Trophoblast cell (in vitro differentiated cells and primary cell): ENCODE results near the gene FXYD3.

Source experiments
- DNase-seq, 2 donors: peaks; one replicate each; pipeline ENCODE4 v3.0.0-alpha.2; 2016
- H2AFZ ChIP-seq: 2 replicates; pipeline ENCODE4 v1.6.1; 2013; ENCODE audit warnings: low read length, moderate library complexity, mild to moderate bottlenecking; ENCODE audit not compliant: insufficient read depth, poor library complexity
- H2AK5ac ChIP-seq: 2 replicates; pipeline ENCODE4 v1.6.1; 2013; ENCODE audit warnings: mild to moderate bottlenecking, low read length
- H2BK120ac ChIP-seq: 2 replicates; pipeline ENCODE4 v1.6.1; 2013; ENCODE audit warnings: low read length, mild to moderate bottlenecking, moderate library complexity; ENCODE audit not compliant: insufficient read depth, poor library complexity
- H2BK12ac ChIP-seq: 2 replicates; pipeline ENCODE4 v1.6.1; 2013; ENCODE audit warnings: mild to moderate bottlenecking, low read length, moderate library complexity
- H2BK5ac ChIP-seq: 2 replicates; pipeline ENCODE4 v1.6.1; 2013; ENCODE audit warnings: low read length, low read depth, moderate library complexity, mild to moderate bottlenecking; ENCODE audit not compliant: poor library complexity
- H3K14ac ChIP-seq: 2 replicates; pipeline ENCODE4 v1.6.1; 2013; ENCODE audit warnings: mild to moderate bottlenecking, low read length
- H3K18ac ChIP-seq: 2 replicates; pipeline ENCODE4 v1.6.1; 2013; ENCODE audit warnings: mild to moderate bottlenecking, low read length
- H3K23ac ChIP-seq: 2 replicates; pipeline ENCODE4 v1.6.1; 2013; ENCODE audit warnings: low read length
- H3K27ac ChIP-seq: 2 replicates; pipeline ENCODE4 v1.5.1; 2013; ENCODE audit warnings: low read depth, mild to moderate bottlenecking, inconsistent platforms, low read length, moderate library complexity
- H3K27me3 ChIP-seq: 2 replicates; pipeline ENCODE4 v1.6.1; 2013; ENCODE audit warnings: inconsistent platforms, mild to moderate bottlenecking, low read length, moderate library complexity; ENCODE audit not compliant: insufficient read depth
- H3K36me3 ChIP-seq, 2 experiments: 1 replicate in 1 of 2; 2 replicates in 1 of 2; pipeline ENCODE4 v1.6.1; 2013; ENCODE audit warnings: low read length in 2 of 2, mild to moderate bottlenecking in 2 of 2, moderate library complexity in 1 of 2; ENCODE audit not compliant: insufficient read depth in 2 of 2, control insufficient read depth in 1 of 2
- H3K4ac ChIP-seq: 2 replicates; pipeline ENCODE4 v1.6.1; 2013; ENCODE audit warnings: low read depth, mild to moderate bottlenecking, low read length, moderate library complexity
- H3K4me1 ChIP-seq, 2 experiments: 1 replicate in 1 of 2; 2 replicates in 1 of 2; pipeline ENCODE4 v1.6.1; 2013; ENCODE audit warnings: low read length in 2 of 2, mild to moderate bottlenecking in 2 of 2, moderate library complexity in 1 of 2; ENCODE audit not compliant: insufficient read depth in 2 of 2, control insufficient read depth in 1 of 2
- H3K4me2 ChIP-seq: 2 replicates; pipeline ENCODE4 v1.6.1; 2013; ENCODE audit warnings: inconsistent platforms, mild to moderate bottlenecking, low read length, moderate library complexity
- H3K4me3 ChIP-seq: 2 replicates; pipeline ENCODE4 v1.5.1; 2013; ENCODE audit warnings: mild to moderate bottlenecking, low read depth, low read length, inconsistent platforms
- H3K79me1 ChIP-seq: one replicate; pipeline ENCODE4 v1.6.1; 2013; ENCODE audit warnings: low read length
- H3K79me2 ChIP-seq: 2 replicates; pipeline ENCODE4 v1.6.1; 2013; ENCODE audit warnings: low read length, mild to moderate bottlenecking; ENCODE audit not compliant: control insufficient read depth, insufficient read depth, poor library complexity
- H3K9ac ChIP-seq: 2 replicates; pipeline ENCODE4 v1.6.1; 2013; ENCODE audit warnings: mild to moderate bottlenecking, low read length
- H3K9me3 ChIP-seq: 2 replicates; pipeline ENCODE4 v1.6.1; 2013; ENCODE audit warnings: low read depth, mild to moderate bottlenecking, control low read depth, inconsistent platforms, low read length; ENCODE audit not compliant: insufficient read depth
- H4K12ac ChIP-seq: 2 replicates; pipeline ENCODE4 v1.6.1; 2013; ENCODE audit warnings: low read depth, mild to moderate bottlenecking, low read length, moderate library complexity
- H4K8ac ChIP-seq: 2 replicates; pipeline ENCODE4 v1.6.1; 2013; ENCODE audit warnings: low read depth, mild to moderate bottlenecking, low read length, moderate library complexity
- H4K91ac ChIP-seq: one replicate; pipeline ENCODE4 v1.6.1; 2013; ENCODE audit warnings: low read depth, mild to moderate bottlenecking, low read length, moderate library complexity
- WGBS: extraction: QIAGEN DNeasy Blood & Tissue Kit; methylation state at CpG from one replicate; pipeline ENCODE4 v1.1.7; 2013; ENCODE audit warnings: missing lambda C conversion rate; ENCODE audit not compliant: insufficient read length, insufficient coverage; ENCODE audit errors: extremely low coverage; 5-methylcytosine and 5-hydroxymethylcytosine counted together

The FXYD3 gene

DNA sequence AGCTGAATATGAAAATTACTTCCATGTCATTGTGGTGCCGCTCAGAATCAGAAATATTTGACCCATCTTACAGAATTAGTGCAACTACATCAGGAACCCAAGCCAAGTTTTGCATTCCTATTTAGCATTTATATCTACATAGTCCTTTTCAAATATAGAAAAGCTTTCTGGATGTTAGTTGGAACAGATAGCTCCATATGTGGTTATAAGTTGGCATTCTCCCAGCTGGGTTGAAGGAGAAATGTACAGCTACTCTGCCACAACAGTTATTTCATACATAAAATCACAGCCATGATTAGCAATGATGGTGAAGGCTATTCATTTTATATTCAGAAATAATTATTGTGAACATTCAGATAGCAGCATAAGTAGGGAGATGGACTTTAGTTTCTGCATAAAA is 45.9 kb upstream of the FXYD3 start:
- Histone ChIP-seq H3K4me3 (no peak overlapping the region), H2BK12ac (no peak overlapping the region), H3K14ac (no peak overlapping the region), H2BK5ac (no peak overlapping the region), H4K12ac (no peak overlapping the region), H4K91ac (no peak overlapping the region), H3K27me3 (no peaks in the 10 kb centered on the region), H3K4me2 (no peak overlapping the region), H2AK5ac (no peak overlapping the region), H3K4ac (no peak overlapping the region), H3K18ac (no peak overlapping the region), H2BK120ac (no peak overlapping the region), H3K9me3 (peaks cover 2% of the 10 kb centered on the region), H3K4me1 (peaks cover 7 to 8% of the 10 kb centered on the region in 2 experiments), H2AFZ (no peak overlapping the region), H3K23ac (no peak overlapping the region), H3K36me3 (no peaks in the 10 kb centered on the region), H4K8ac (no peak overlapping the region), H3K9ac (no peak overlapping the region), H3K79me1 (no peaks in the 10 kb centered on the region), H3K27ac (no peak overlapping the region), H3K79me2 (no peaks in the 10 kb centered on the region)
- WGBS: no CpG with 5 or more reads among the region's 1 CpG
- DNase-seq: no peak

DNA sequence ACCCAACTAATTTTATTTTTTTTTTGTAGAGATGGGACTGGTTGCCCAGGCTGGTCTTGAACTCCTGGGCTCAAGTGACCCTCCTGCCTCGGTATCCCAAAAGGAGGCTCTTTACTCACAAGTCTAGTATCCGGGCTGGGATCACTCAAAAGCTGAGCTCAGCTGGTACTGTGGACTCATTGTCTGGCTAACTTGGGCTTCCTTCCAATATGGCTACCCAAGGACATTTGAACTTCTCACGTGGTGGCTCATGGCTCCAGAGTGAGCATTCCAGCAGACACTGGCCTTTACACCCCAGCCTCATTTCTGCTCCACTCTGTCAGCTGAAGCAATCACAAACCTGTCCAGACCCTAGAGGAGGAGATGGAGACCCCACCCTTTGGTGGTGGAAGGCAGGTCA is 45.2 kb upstream of the FXYD3 start:
- H3K4ac ChIP-seq: no peak overlapping the region
- no peaks in the 10 kb centered on the region for H3K79me2 ChIP-seq
- no peak overlapping the region for H3K4me2 ChIP-seq
- H2BK12ac ChIP-seq: no peak overlapping the region
- H4K91ac ChIP-seq: no peak overlapping the region
- H3K23ac ChIP-seq: no peak overlapping the region
- H2BK5ac ChIP-seq: no peak overlapping the region
- peaks cover 7 to 8% of the 10 kb centered on the region in 2 experiments for H3K4me1 ChIP-seq
- DNase-seq: no peak
- no CpG with 5 or more reads among the region's 3 CpGs for WGBS
- no peak overlapping the region for H3K27ac ChIP-seq
- no peaks in the 10 kb centered on the region for H3K79me1 ChIP-seq
- no peak overlapping the region for H3K18ac ChIP-seq
- H2BK120ac ChIP-seq: no peak overlapping the region
- no peak overlapping the region for H4K8ac ChIP-seq
- H3K14ac ChIP-seq: no peak overlapping the region
- H3K9ac ChIP-seq: no peak overlapping the region
- peaks cover 2% of the 10 kb centered on the region for H3K9me3 ChIP-seq
- H2AK5ac ChIP-seq: no peak overlapping the region
- H3K36me3 ChIP-seq: no peaks in the 10 kb centered on the region
- H4K12ac ChIP-seq: no peak overlapping the region
- H2AFZ ChIP-seq: no peak overlapping the region
- H3K27me3 ChIP-seq: no peaks in the 10 kb centered on the region
- no peak overlapping the region for H3K4me3 ChIP-seq

DNA sequence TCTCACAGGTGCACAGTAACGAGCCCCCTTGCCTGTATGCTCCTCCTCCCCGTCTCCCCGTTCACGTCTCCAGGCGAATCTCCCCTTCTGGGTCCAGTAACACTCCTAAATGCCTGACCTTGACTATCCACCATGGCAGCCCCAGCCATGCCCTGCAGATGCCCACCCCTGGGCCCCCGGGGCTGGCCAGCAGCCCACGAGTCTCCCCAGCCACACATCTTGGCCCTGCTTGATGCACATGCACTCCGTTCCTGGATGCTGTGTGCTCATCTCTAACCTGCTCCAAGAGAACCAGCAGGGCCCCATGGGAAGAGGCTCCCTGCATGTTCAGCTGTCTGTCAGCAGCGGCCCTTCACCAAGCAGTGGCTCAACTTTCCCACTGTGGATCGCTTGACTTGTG is 42.1 kb upstream of the FXYD3 start:
- Histone ChIP-seq H3K9ac (no peak overlapping the region), H3K23ac (peak overlapping the region; percentile 27), H3K79me1 (no peaks in the 10 kb centered on the region), H3K4me1 (peaks cover 3% of the 10 kb centered on the region in 2 experiments), H3K4me3 (no peak overlapping the region), H4K8ac (no peak overlapping the region), H2BK120ac (no peak overlapping the region), H3K4ac (no peak overlapping the region), H4K12ac (no peak overlapping the region), H3K18ac (no peak overlapping the region), H2AFZ (no peak overlapping the region), H4K91ac (no peak overlapping the region), H3K14ac (no peak overlapping the region), H3K4me2 (no peak overlapping the region), H2AK5ac (no peak overlapping the region), H3K27ac (no peak overlapping the region), H2BK12ac (no peak overlapping the region), H3K79me2 (no peaks in the 10 kb centered on the region), H3K9me3 (peaks cover 10% of the 10 kb centered on the region), H3K27me3 (no peaks in the 10 kb centered on the region), H2BK5ac (no peak overlapping the region), H3K36me3 (no peaks in the 10 kb centered on the region)
- no peak for DNase-seq
- no CpG with 5 or more reads among the region's 10 CpGs for WGBS

DNA sequence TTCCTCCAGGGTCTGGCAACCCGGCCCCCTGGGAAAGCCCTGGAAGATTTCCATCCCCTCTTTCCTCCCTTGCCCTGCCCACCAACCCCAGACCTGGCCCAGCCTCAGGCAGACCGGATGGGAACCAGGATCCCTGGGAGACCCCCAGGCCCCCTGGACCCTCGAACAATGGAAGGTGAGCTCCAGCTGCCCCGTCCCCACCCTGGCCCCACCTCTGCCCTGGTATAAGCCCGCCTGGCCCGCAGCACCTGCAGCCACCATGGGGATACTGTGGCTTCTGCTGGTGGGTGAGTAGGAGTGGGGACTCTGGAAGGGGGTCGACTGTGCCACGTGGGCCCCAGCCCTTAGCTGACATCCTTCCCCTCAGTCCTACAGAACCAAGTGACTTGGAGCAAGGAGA is 41.7 kb upstream of the FXYD3 start:
- H4K8ac ChIP-seq: no peak overlapping the region
- H3K9ac ChIP-seq: no peak overlapping the region
- no peak overlapping the region for H3K14ac ChIP-seq
- no CpG with 5 or more reads among the region's 8 CpGs for WGBS
- H3K4me1 ChIP-seq: no peaks in the 10 kb centered on the region
- H3K4me2 ChIP-seq: no peak overlapping the region
- no peaks in the 10 kb centered on the region for H3K79me1 ChIP-seq
- H3K18ac ChIP-seq: no peak overlapping the region
- no peak overlapping the region for H4K12ac ChIP-seq
- H3K4me3 ChIP-seq: no peak overlapping the region
- H3K79me2 ChIP-seq: no peaks in the 10 kb centered on the region
- H3K36me3 ChIP-seq: no peaks in the 10 kb centered on the region
- H3K9me3 ChIP-seq: peaks cover 10% of the 10 kb centered on the region
- H3K27ac ChIP-seq: no peak overlapping the region
- no peak overlapping the region for H2BK5ac ChIP-seq
- H2BK12ac ChIP-seq: no peak overlapping the region
- no peaks in the 10 kb centered on the region for H3K27me3 ChIP-seq
- no peak for DNase-seq
- H2AFZ ChIP-seq: no peak overlapping the region
- H2BK120ac ChIP-seq: no peak overlapping the region
- H3K23ac ChIP-seq: no peak overlapping the region
- H3K4ac ChIP-seq: no peak overlapping the region
- no peak overlapping the region for H4K91ac ChIP-seq
- H2AK5ac ChIP-seq: no peak overlapping the region
